ENCODE results near the gene CYGB.

Gene CYGB

GRCh38 chr17:76529224-76530094 is 8.1 kb downstream of the CYGB start:
- no peak overlapping the region for H3K9ac ChIP-seq (ENCODE audit: low read depth, low read length)
- no peaks in the 10 kb centered on the region for H3K36me3 ChIP-seq (ENCODE audit: insufficient read depth, low read length)
- H4K20me1 ChIP-seq (ENCODE audit: insufficient read depth, low read length): no peaks in the 10 kb centered on the region; the same call in 1 of the 2 replicates
- H3K4me3 ChIP-seq (ENCODE audit: low read depth in 1 of 2, low read length in 2 of 2): no peak overlapping the region
- DNase-seq (no peak), ATAC-seq (ENCODE audit: insufficient read depth, low read depth) (no peak)
- H3K9me3 ChIP-seq (ENCODE audit: insufficient read depth, low read length, severe bottlenecking): no peaks in the 10 kb centered on the region
- H3K27me3 ChIP-seq (ENCODE audit: insufficient read depth, low read length, poor library complexity): no peaks in the 10 kb centered on the region
- H3K4me1 ChIP-seq (ENCODE audit: insufficient read depth, low read length): no peaks in the 10 kb centered on the region
- H3K27ac ChIP-seq (ENCODE audit: low read length): no peak overlapping the region
- H2AFZ ChIP-seq (ENCODE audit: low read depth, low read length): no peak overlapping the region
- TF ChIP-seq EZH2 (IDR thresholded peaks at IDR 0.05; ENCODE audit: borderline replicate concordance, low read depth, low read length, severe bottlenecking) (no peak), CTCF (IDR thresholded peaks at IDR 0.05; ENCODE audit: borderline replicate concordance, extremely low read depth, low read length, poor library complexity, severe bottlenecking) (no peak)
- H3K4me2 ChIP-seq (ENCODE audit: insufficient read depth, low read length): no peak overlapping the region
- no peaks in the 10 kb centered on the region for H3K79me2 ChIP-seq (ENCODE audit: insufficient read depth, low read length)

- Histone ChIP-seq H3K4me2 (ENCODE audit: insufficient read depth, low read length) (no peak overlapping the region), H4K20me1 (ENCODE audit: insufficient read depth, low read length) (no peaks in the 10 kb centered on the region; the same call in 1 of the 2 replicates), H3K27ac (ENCODE audit: low read length) (no peak overlapping the region), H3K4me1 (ENCODE audit: insufficient read depth, low read length) (no peaks in the 10 kb centered on the region), H3K4me3 (ENCODE audit: low read depth in 1 of 2, low read length in 2 of 2) (no peak overlapping the region), H3K36me3 (ENCODE audit: insufficient read depth, low read length) (no peaks in the 10 kb centered on the region), H3K79me2 (ENCODE audit: insufficient read depth, low read length) (no peaks in the 10 kb centered on the region), H2AFZ (ENCODE audit: low read depth, low read length) (no peak overlapping the region), H3K27me3 (ENCODE audit: insufficient read depth, low read length, poor library complexity) (no peaks in the 10 kb centered on the region), H3K9me3 (ENCODE audit: insufficient read depth, low read length, severe bottlenecking) (no peaks in the 10 kb centered on the region), H3K9ac (ENCODE audit: low read depth, low read length) (no peak overlapping the region)
- DNase-seq (no peak), ATAC-seq (ENCODE audit: insufficient read depth, low read depth) (no peak; the same call in 2 of the 3 replicates)
- TF ChIP-seq EZH2 (IDR thresholded peaks at IDR 0.05; ENCODE audit: borderline replicate concordance, low read depth, low read length, severe bottlenecking) (no peak), CTCF (IDR thresholded peaks at IDR 0.05; ENCODE audit: borderline replicate concordance, extremely low read depth, low read length, poor library complexity, severe bottlenecking) (no peak)
These were observed 8.8 kb downstream of the CYGB start for GRCh38 chr17:76528528-76529223.

DNA sequence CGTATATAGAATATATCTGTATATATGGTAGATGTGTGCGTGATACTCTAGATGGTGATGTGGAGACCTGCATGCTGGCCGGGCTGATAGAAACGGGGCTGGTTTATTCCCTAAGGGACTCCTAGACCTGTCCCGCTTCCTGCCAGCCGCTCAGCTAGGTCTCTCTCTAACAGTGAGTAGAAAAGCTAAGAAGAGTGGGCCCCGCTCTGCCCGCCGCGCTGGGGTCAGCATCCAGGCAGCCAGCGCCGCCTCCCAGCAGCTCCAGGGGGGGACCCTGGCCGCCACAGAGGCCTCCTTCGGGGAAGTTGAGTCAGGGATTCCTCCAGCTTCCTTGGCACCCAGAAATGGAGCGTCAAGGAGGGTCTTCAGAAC is 9.4 kb downstream of the CYGB start:
- no peak overlapping the region for H3K4me2 ChIP-seq (ENCODE audit: insufficient read depth, low read length)
- no peak overlapping the region for H3K27ac ChIP-seq (ENCODE audit: low read length)
- H3K36me3 ChIP-seq (ENCODE audit: insufficient read depth, low read length): no peaks in the 10 kb centered on the region
- ATAC-seq (ENCODE audit: insufficient read depth, low read depth): peak; percentile 32
- no peak for DNase-seq
- no peaks in the 10 kb centered on the region for H3K27me3 ChIP-seq (ENCODE audit: insufficient read depth, low read length, poor library complexity)
- no peak overlapping the region for H2AFZ ChIP-seq (ENCODE audit: low read depth, low read length)
- H3K4me1 ChIP-seq (ENCODE audit: insufficient read depth, low read length): peaks cover 4% of the 10 kb centered on the region
- H3K79me2 ChIP-seq (ENCODE audit: insufficient read depth, low read length): no peaks in the 10 kb centered on the region
- H3K9ac ChIP-seq (ENCODE audit: low read depth, low read length): no peak overlapping the region
- H4K20me1 ChIP-seq (ENCODE audit: insufficient read depth, low read length): no peaks in the 10 kb centered on the region; the same call in 1 of the 2 replicates
- H3K4me3 ChIP-seq (ENCODE audit: low read depth in 1 of 2, low read length in 2 of 2): no peak overlapping the region
- no peaks in the 10 kb centered on the region for H3K9me3 ChIP-seq (ENCODE audit: insufficient read depth, low read length, severe bottlenecking)
- TF ChIP-seq CTCF (IDR thresholded peaks at IDR 0.05; ENCODE audit: borderline replicate concordance, extremely low read depth, low read length, poor library complexity, severe bottlenecking) (no peak), EZH2 (IDR thresholded peaks at IDR 0.05; ENCODE audit: borderline replicate concordance, low read depth, low read length, severe bottlenecking) (no peak)

Data from DND-41 (cell line).